ENCODE measurements around the gene ETV3L.
"Not testable (repeated sequence)": the region's sequence is repeated elsewhere in the genome, so short reads cannot be mapped to it uniquely, and the experiment has no call there.

The ETV3L gene

DNA sequence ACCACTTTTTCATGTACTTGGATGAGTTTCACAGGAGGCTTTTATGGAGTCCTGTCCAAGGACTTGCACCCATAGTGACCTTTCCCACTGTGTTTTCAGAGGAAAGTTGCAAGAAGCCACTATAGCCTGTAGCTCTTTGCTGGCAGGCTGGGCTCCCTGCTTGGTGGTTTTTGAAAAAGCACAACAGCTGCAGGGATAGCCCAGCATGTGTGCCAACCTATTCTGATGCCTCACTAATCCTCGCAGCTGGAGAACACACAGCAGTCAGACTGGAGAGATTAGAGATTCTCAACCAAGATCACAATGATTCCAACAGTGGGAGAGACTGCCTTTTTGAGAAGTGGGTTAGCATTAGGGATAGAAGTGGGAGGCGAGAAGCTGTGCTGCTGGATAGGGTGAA is 30.0 kb downstream of the ETV3L start:
- DNase-seq, result no peak

- DNase-seq, result not testable (repeated sequence)
Observed at GRCh38 chr1:157059241-157059640, 40.4 kb downstream of the ETV3L start.

DNA sequence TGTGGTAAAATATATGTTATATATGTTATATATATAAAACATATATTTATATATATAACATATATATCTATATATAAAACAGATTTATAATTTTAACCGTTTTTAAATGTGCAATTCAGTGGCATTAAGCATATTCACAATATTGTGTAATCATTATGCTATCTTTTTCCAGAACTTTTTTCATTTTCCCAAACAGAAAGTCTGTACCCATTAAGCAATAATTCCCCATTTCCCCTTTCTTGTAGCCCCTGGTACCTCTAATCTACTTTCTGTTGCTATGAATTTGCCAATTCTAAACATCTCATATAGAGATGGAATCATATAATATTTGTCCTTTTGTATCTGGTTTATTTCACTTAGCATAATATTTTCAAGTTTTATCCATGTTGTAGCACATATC is 43.3 kb downstream of the ETV3L start:
- DNase-seq, result no peak

DNA sequence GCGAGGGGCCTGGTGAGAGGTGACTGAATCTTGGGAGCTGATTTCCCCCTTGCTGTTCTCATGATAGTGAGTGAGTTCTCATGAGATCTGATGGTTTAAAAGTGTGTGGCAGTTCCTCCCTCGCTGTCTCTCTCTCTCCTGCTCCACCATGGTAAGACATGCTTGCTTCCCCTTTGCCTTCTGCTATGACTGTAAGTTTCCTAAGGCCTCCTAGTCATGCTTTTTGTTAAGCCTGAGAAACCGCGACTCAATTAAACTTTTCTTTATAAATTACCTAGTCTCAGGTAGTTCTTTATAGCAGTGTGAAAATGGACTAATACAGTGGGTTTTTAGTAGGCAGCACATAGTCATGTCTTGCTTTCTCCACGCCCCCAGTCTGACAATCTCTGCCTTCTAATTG is 43.9 kb downstream of the ETV3L start:
- DNase-seq, result not testable (repeated sequence)

GRCh38 chr1:157050836-157051235 is 48.8 kb downstream of the ETV3L start:
- DNase-seq, result no peak

DNA sequence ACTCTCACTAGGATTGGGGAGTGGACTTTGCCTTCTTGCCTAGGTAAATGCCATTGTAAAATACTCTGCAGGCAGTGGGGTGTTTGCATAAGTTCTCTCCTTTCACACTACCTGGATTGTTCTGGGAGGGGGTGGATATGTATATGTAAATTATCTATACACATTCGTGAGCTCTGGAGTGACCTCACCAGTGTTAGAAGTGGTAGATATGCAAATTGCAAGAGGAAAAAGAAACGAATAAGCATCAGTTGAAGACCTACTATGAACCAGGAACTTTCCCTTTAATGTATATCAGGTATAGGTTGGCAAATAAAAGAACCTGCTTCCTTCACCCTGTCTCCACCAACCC is 52.6 kb downstream of the ETV3L start:
- no peak for DNase-seq

DNA sequence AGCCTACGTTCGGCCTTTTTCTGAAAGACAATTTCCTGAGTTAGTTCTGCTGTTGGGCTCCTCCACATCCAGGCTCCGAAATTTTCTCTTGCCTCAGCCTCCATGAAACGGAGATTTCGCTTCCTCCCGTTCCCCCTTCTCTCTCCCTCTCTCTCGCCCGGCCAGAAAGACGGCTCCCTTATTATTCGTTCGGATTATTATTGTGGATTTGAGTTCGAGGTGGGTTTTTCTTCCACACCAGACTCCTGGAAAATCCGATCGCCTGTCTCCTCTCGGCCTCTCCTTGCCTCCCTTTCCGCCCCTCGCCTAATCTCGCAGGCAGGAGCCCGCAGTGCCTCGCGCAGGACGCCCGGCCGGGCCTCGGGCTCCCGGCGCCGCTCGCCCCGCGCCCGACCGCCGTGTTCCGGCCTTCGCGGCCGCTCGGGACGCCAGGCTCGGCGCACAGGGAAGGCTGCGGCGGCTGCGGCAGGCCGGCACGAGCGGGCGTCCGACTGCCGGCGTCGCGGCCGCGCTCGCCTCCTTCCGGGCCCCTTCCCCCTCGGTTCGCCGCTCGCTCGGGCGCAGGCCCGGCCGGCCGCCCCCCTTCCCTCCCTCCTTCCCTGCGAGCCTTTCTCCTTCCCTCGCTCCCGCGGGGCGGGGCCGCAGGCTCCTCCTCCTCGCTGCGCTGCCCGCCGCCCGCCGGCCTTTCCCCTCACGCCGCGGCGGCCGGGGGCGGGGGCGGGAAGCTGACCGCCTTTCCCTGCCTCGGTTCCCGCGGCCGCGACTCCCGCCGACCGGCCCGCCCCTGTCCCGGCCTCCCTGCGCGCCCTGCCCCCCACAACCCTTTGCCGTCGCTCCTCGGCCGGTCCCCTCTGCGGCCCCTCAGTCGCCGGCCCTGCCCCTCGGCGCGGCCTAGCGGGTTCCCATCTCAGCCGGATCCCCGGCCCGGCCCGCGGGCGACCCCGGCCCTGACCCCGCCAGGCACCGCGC is 54.1 kb downstream of the ETV3L start, which contains the start of gene ARHGEF11:
TSS of gene ARHGEF11 (minus strand) at position 493 of the 969 bp plus-strand sequence. CDS start 1,412 bp downstream, outside the sequence.
- peak; percentile 19 for DNase-seq

DNA sequence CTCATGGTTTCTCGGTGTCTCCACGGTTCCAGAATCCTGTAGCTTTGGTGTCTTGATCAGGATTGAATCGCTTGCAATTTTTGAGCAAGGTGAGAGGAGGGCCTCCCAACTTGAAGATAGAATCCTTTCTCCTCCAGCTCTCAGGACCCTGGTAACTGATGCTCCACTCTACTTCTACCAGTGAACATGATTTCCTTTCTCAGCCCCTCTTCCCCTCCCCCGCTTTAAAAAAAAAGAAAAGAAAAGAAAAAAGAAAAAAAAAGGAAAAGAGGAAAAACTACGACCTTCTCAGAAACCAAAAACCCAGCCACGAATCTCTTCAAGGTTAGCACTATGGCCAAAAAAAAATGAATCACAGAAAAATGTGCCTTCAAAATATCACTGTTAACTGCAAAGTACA is 55.3 kb downstream of the ETV3L start:
- no peak for DNase-seq

GRCh38 chr1:157043685-157044084 is 55.9 kb downstream of the ETV3L start:
- DNase-seq, result no peak

GRCh38 chr1:157042846-157043245 is 56.8 kb downstream of the ETV3L start:
- DNase-seq, result no peak

All from activated naive CD4-positive, alpha-beta T cell treated with Interleukin-2 at 50 U/mL for 16 hours (primary cell).